GM12875 (cell line): ENCODE data around the gene NDUFB2.
"Not testable (repeated sequence)": the region's sequence is repeated elsewhere in the genome, so short reads cannot be mapped to it uniquely, and the experiment has no call there.

ENCODE experiments used
- H3K4me3 ChIP-seq: one replicate; pipeline ENCODE4 v1.5.1; 2011; ENCODE audit warnings: low read depth, low read length, control low read depth
- TF ChIP-seq, protein P1 (sequence below): IDR thresholded peaks from 2 replicates; pipeline ENCODE4 v1.5.1; 2011; ENCODE audit warnings: low read depth, mild to moderate bottlenecking, control low read depth, inconsistent platforms, low read length, moderate library complexity, borderline replicate concordance; ENCODE audit not compliant: insufficient read depth

The NDUFB2 gene

DNA sequence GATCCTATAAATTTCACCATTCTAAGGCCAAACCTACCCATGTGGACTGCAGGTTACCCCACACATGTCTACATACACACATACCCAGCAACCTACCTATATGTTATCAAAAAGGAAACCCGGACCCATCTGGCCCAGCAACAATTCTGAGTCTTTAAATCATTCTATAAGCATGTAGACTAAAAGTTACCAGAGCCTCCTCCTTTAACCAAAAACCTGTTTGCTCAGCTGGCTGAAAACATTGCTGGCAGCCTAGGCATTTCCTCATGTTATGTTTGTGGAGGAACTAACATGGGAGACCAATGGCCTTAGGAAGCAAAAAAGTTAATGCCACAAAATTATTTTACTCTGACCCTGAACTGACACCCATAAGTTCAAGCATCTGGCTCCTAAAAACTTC is 29.0 kb upstream of the NDUFB2 start:
- TF ChIP-seq, protein P1, sequence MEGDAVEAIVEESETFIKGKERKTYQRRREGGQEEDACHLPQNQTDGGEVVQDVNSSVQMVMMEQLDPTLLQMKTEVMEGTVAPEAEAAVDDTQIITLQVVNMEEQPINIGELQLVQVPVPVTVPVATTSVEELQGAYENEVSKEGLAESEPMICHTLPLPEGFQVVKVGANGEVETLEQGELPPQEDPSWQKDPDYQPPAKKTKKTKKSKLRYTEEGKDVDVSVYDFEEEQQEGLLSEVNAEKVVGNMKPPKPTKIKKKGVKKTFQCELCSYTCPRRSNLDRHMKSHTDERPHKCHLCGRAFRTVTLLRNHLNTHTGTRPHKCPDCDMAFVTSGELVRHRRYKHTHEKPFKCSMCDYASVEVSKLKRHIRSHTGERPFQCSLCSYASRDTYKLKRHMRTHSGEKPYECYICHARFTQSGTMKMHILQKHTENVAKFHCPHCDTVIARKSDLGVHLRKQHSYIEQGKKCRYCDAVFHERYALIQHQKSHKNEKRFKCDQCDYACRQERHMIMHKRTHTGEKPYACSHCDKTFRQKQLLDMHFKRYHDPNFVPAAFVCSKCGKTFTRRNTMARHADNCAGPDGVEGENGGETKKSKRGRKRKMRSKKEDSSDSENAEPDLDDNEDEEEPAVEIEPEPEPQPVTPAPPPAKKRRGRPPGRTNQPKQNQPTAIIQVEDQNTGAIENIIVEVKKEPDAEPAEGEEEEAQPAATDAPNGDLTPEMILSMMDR: no peak
- no peak overlapping the region for H3K4me3 ChIP-seq

DNA sequence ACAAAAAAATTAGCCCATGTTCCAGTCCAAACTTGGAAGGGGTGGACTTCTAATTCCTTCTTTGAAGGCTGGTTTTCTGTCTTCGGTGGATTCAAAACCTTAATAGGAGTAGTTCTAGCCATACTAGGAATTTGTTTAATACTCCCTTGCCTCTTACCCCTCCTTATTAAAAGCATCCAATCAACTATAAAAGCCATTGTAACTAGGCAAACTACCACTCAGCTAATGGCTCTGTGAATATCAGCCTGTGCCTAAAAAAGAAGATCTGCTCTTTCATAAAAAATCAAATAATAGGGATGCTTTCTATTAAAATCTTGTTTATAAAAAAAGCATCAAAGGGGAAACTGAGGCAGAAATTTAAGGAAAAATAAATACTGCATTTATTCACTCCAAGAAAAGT is 27.9 kb upstream of the NDUFB2 start:
- TF ChIP-seq, protein P1: no peak
- no peak overlapping the region for H3K4me3 ChIP-seq

DNA sequence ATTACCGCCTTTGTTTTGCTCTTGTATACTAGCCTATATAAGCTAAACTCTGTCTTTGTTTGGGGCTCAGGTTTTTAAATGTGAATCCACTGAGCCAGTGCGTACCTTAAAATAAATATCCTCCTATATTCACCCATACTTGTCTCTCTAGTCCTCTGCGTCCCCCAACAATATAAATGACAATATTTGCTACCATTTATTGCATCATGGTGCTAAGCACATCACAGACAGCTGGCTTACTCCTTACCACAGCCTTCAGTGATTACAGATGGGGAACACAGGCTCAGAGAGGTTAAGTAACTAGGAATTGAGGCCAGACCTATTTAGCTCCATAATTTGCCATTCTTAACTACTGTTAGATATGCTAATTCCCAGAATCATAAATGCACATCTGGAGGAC is 27.2 kb upstream of the NDUFB2 start:
- H3K4me3 ChIP-seq: no peak overlapping the region
- TF ChIP-seq, protein P1: no peak

DNA sequence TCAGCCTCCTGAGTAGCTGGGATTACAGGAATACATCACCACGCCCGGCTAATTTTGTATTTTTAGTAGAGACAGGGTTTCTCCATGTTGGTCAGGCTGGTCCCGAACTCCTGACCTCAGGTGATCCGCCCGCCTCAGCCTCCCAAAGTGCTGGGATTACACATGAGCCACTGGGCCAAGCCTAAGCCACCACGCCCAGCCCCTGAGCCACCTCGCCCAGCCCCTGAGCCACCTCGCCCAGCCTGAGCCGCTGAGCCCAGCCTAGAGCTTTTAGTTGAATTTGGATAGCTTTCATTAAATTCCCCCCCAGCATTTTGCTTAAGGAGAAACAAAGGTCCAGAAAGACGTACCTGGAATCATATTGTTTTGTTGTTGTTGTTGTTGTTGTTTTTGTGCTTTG is 26.6 kb upstream of the NDUFB2 start:
- not testable (repeated sequence) for H3K4me3 ChIP-seq

DNA sequence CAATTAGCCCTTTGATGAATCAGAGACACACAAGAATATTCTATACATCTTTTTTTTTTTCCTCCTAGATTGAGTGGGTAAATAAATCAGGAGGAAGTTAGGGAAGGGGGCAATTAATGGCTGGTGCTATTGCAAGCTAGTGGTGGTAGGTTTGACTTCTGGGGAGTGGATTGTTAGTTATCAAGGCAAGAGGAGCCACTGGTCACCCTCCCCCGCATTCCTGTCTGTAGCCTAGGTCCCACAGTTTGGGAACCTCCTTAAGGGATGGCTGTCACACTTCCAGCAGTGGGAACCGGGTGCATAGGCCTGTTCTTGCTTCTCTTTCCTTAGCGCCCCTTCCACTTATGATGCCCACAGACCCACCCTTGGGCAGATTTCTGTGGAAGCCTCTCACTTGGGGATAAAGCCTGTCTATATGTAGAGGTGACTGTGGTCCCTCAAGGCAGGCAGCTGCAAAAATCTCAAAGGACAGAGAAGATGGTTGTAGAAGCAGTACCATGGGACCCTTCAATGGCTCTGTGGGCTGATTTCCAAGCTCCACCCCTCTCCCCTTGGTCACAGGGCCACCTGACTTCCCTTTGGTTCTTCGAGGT is 26.1 kb upstream of the NDUFB2 start:
- TF ChIP-seq, protein P1: no peak
- H3K4me3 ChIP-seq: no peak overlapping the region

DNA sequence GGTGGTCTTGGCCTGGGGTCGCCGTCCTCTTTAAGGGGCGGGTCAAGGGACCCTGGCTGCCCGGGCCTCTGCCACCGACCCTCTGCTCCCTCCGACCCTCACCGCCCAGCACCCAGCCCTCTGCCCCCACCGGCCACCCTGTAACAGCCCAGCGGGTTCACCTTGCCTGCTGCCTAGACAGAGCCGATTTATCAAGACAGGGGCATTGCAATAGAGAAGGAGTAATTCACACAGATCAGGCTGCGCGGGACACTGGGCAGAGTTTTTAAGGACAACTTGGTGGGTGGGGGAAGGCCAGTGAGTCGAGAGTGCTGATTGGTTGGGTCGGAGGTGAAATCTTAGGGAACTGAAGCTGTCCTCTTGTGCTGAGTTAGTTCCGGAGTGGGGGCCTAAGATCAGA is 24.5 kb upstream of the NDUFB2 start:
- TF ChIP-seq, protein P1: no peak
- H3K4me3 ChIP-seq: no peak overlapping the region

DNA sequence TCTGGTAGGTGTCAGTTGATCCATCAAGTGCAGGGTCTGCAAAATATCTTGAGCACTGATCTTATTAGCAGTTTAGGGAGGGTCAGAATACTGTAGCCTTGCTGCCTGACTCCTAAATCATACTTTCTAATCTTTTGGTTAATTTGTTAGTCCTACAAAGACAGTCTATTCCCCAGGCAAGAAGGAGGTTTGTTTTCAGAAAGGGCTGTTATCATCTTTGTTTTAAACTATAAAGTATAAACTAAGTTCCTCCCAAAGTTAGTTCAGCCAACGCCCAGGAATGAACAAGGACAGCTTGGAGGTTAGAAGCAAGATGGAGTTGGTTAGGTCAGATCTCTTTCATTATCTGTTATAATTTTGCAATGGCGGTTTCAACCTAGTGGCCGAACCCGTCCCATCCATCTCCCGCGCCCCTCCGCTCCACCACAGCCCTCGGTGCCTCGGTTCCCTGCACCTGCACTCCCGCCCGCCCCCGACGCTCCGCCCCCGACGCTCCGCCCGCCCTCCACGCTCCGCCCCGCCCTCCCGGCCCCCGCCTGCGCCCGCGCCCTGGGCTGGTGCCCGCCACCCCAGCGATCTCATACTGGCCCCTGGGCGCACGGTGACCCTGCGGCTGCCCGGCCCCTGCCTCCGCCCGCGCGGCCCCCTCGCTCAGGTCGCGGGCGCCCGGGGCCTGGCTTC is 24.0 kb upstream of the NDUFB2 start, which contains the start of gene ADCK2:
ADCK2 (plus strand) TSS at position 564 of the 681 bp plus-strand sequence. CDS start 386 bp downstream, outside the sequence.
- TF ChIP-seq, protein P1: no peak
- peak within 1 kb of the TSS; percentile 73 for H3K4me3 ChIP-seq
